ACC112 (cell line): ENCODE results near the gene FMNL2.

Experiments used
- H2AFZ ChIP-seq: fragments of 200-600 bp; sonication (generic); one replicate; pipeline ENCODE4 v1.6.0; 2017; ENCODE audit warnings: antibody characterized with exemption, low read length; ENCODE audit not compliant: unreplicated experiment
- H3K27ac ChIP-seq: fragments of 200-600 bp; sonication (generic); 2 replicates; pipeline ENCODE4 v1.5.1; 2014; ENCODE audit warnings: low read depth, mild to moderate bottlenecking, antibody characterized with exemption, low read length, moderate library complexity
- H3K27me3 ChIP-seq: fragments of 200-600 bp; sonication (generic); 2 replicates; pipeline ENCODE4 v1.6.1; 2014; ENCODE audit warnings: mild to moderate bottlenecking, antibody characterized with exemption, low read length, moderate library complexity, mixed read lengths; ENCODE audit not compliant: insufficient read depth
- H3K36me3 ChIP-seq: fragments of 200-600 bp; sonication (generic); 2 replicates; pipeline ENCODE4 v1.6.1; 2016; ENCODE audit warnings: mild to moderate bottlenecking, antibody characterized with exemption, low read length, moderate library complexity, mixed read lengths; ENCODE audit not compliant: insufficient read depth
- H3K4me1 ChIP-seq: fragments of 200-600 bp; sonication (generic); one replicate; pipeline ENCODE4 v1.6.1; 2016; ENCODE audit warnings: low read length, mixed read lengths; ENCODE audit not compliant: insufficient read depth, unreplicated experiment, control insufficient read depth
- H3K4me3 ChIP-seq: fragments of 200-600 bp; sonication (generic); 2 replicates; pipeline ENCODE4 v1.5.1; 2014; ENCODE audit warnings: mild to moderate bottlenecking, low read depth, low read length
- H3K79me2 ChIP-seq: fragments of 200-600 bp; sonication (generic); one replicate; pipeline ENCODE4 v1.6.0; 2016; ENCODE audit warnings: low read length; ENCODE audit not compliant: control insufficient read depth, unreplicated experiment, insufficient read depth

The FMNL2 gene

GRCh38 chr2:152507907-152508306, 172.9 kb downstream of the FMNL2 start:
- H2AFZ ChIP-seq = no peak overlapping the region
- H3K27ac ChIP-seq = peak overlapping the region; percentile 99
- peaks cover 62% of the 10 kb centered on the region for H3K79me2 ChIP-seq
- peaks cover 53% of the 10 kb centered on the region for H3K4me1 ChIP-seq
- H3K36me3 ChIP-seq = no peaks in the 10 kb centered on the region
- peak overlapping the region; percentile 49; the same call in 1 of the 2 replicates for H3K4me3 ChIP-seq
- no peaks in the 10 kb centered on the region for H3K27me3 ChIP-seq

DNA sequence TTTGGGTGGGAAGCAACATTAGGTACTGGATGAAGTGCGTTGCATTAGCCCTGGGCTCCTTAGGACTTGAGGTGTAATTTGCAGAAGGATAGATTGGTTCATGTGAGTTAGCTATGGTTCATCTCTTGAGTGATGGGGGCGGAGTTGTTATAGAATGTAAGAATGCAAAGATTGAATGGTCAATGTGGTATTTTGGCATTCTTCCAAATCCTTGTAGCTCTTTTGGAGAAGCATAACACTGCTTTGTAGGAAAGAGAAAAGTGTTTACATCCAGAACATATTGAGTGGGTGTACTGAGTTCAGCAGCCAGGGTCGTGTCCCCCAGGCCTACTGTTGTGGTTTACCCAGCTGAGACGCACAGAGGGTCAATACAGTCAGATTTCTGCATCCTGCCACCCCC, 173.5 kb downstream of the FMNL2 start:
- Histone ChIP-seq H3K36me3 (no peaks in the 10 kb centered on the region), H2AFZ (no peak overlapping the region), H3K79me2 (peaks cover 57% of the 10 kb centered on the region), H3K27ac (peak overlapping the region; percentile 99; the same call in 1 of the 2 replicates), H3K4me3 (peak overlapping the region; percentile 6; the same call in 1 of the 2 replicates), H3K4me1 (peaks cover 59% of the 10 kb centered on the region), H3K27me3 (no peaks in the 10 kb centered on the region)

DNA sequence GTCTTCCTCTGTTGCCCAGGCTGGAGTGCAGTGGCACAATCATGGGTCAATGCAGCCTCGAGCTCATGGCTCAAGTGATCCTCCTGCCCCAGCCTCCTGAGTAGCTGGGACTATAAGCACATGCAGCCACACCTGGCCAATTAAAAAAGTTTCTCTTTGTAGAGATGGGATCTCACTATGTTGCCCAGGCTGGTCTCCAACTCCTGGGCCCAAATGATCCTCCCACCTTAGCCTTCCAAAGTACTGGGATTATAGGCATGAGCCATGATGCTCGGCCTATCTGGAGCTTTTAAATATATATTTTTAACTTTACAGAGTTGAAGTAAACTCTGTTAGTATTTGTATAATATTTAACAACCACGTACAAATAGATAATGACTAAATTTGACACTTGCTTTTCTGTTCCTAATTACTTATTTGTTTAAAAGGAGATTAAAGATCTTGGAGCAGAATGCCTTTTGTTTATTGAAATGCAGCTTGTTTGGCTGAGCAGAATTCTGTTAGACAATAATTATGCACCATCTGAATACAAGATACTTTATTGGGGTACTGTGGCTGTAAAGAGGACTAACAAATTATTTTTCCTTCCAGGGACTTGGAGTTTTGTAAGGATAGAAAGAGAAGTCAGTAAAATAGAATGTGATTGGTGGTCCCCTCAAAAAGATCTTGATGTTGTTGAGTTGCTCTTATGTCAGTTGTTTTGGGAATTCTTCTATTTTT, 175.0 kb downstream of the FMNL2 start:
- Histone ChIP-seq H3K36me3 (no peaks in the 10 kb centered on the region), H3K79me2 (peaks cover 59% of the 10 kb centered on the region), H3K4me1 (peaks cover 60% of the 10 kb centered on the region)

GRCh38 chr2:152510621-152511020, 175.6 kb downstream of the FMNL2 start:
- Histone ChIP-seq H3K79me2 (peaks cover 63% of the 10 kb centered on the region), H2AFZ (no peak overlapping the region), H3K27ac (no peak overlapping the region), H3K36me3 (no peaks in the 10 kb centered on the region), H3K4me3 (no peak overlapping the region), H3K27me3 (no peaks in the 10 kb centered on the region), H3K4me1 (peaks cover 55% of the 10 kb centered on the region)

More for the DNA sequence above, 175.0 kb downstream of the FMNL2 start:
- Histone ChIP-seq H3K4me3 (no peak overlapping the region), H3K27ac (no peak overlapping the region), H2AFZ (no peak overlapping the region), H3K27me3 (no peaks in the 10 kb centered on the region)

GRCh38 chr2:152511981-152512380, 177.0 kb downstream of the FMNL2 start:
- H3K4me1 ChIP-seq = peaks cover 41% of the 10 kb centered on the region
- peaks cover 57% of the 10 kb centered on the region for H3K79me2 ChIP-seq
- H2AFZ ChIP-seq = no peak overlapping the region
- no peak overlapping the region for H3K27ac ChIP-seq
- H3K4me3 ChIP-seq = no peak overlapping the region
- no peaks in the 10 kb centered on the region for H3K27me3 ChIP-seq
- H3K36me3 ChIP-seq = no peaks in the 10 kb centered on the region

DNA sequence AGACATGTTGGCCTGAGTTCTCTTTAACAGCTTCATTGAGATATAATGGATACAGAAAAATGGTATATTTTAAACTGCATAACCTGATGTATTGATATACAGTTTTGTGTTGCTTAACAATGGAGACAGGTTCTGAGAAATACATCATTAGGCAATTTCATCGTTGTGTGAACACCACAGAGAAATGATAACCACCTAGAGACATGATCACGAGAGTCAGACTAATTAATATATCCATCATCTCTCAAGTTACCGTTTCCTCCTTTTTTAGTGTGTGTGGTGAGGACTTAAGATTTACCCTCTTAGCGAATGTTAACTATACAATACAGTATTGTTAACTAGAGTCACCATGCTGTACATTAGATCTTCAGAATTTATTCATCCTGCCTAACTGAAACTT, 178.1 kb downstream of the FMNL2 start:
- H3K27me3 ChIP-seq = no peaks in the 10 kb centered on the region
- H3K4me1 ChIP-seq = peaks cover 30% of the 10 kb centered on the region
- no peaks in the 10 kb centered on the region for H3K36me3 ChIP-seq
- H3K27ac ChIP-seq = peak overlapping the region; percentile 84
- H3K4me3 ChIP-seq = 0 out of 2 replicates have a peak overlapping the region, but pooled peaks have one; percentile 5
- peaks cover 55% of the 10 kb centered on the region for H3K79me2 ChIP-seq
- H2AFZ ChIP-seq = no peak overlapping the region

DNA sequence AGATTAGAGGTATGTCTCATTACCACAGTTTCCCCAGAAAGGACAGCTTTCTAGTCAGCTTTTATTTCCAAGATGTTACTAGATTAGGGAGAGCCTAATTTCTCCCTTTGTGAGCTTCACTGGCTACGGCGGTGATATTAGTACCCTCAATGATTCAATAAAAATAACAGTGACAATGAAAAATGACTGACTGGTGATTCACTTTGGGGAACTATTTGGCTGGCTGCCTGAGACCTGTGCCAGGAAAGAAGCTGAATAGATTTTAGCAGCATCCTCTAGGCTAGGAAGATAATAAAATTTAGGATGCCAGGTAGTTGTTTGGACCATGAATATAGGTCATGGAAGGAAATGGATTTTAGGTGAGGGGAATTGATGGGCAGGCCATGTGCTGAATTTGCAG, 178.7 kb downstream of the FMNL2 start:
- peak overlapping the region; percentile 84 for H3K27ac ChIP-seq

DNA sequence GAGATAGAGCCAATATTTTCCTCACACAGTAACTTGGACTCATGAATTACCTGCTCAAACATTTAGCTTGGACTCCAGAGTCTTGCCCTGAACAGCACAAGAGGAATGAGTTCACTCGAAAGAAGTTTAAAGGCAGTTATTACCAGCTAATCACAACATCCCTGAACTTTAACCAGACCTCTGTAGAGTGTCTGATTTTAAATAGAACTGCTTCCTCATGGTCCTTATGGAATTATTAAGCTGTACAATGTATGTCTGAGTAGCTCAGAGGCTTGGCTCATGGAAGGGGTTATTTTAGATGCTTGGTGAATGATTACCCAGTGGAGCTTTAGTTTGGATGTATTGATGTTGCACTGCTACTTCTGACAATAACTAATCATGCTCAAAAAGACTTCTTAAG, 183.1 kb downstream of the FMNL2 start:
- Histone ChIP-seq H3K36me3 (no peaks in the 10 kb centered on the region), H3K27me3 (no peaks in the 10 kb centered on the region), H3K79me2 (peaks cover 39% of the 10 kb centered on the region), H3K4me3 (no peak overlapping the region), H3K27ac (no peak overlapping the region), H2AFZ (no peak overlapping the region), H3K4me1 (peaks cover 21% of the 10 kb centered on the region)

More for the DNA sequence above, 178.7 kb downstream of the FMNL2 start:
- H3K4me1 ChIP-seq = peaks cover 24% of the 10 kb centered on the region
- peaks cover 50% of the 10 kb centered on the region for H3K79me2 ChIP-seq
- H3K27me3 ChIP-seq = no peaks in the 10 kb centered on the region
- H3K4me3 ChIP-seq = 0 out of 2 replicates have a peak overlapping the region, but pooled peaks have one; percentile 5
- H3K36me3 ChIP-seq = no peaks in the 10 kb centered on the region
- H2AFZ ChIP-seq = no peak overlapping the region

- Histone ChIP-seq H3K27me3 (no peaks in the 10 kb centered on the region), H2AFZ (no peak overlapping the region), H3K36me3 (no peaks in the 10 kb centered on the region), H3K4me1 (peaks cover 20% of the 10 kb centered on the region), H3K79me2 (peaks cover 39% of the 10 kb centered on the region), H3K27ac (no peak overlapping the region), H3K4me3 (no peak overlapping the region)
Observed at GRCh38 chr2:152518641-152519580, 183.9 kb downstream of the FMNL2 start.

GRCh38 chr2:152519581-152519952, 184.6 kb downstream of the FMNL2 start:
- peaks cover 34% of the 10 kb centered on the region for H3K79me2 ChIP-seq
- H3K36me3 ChIP-seq = no peaks in the 10 kb centered on the region
- no peaks in the 10 kb centered on the region for H3K27me3 ChIP-seq
- H2AFZ ChIP-seq = no peak overlapping the region
- H3K27ac ChIP-seq = no peak overlapping the region
- no peak overlapping the region for H3K4me3 ChIP-seq
- peaks cover 23% of the 10 kb centered on the region for H3K4me1 ChIP-seq
